ENCODE results near the gene RNASE12. TPM values are rescaled to one million over a fixed set of nuclear protein-coding genes. Genes with fewer than 3 reads are reported as not detected.

The RNASE12 gene
- total and polyA plus RNA-seq, 8 donors = not detected

DNA sequence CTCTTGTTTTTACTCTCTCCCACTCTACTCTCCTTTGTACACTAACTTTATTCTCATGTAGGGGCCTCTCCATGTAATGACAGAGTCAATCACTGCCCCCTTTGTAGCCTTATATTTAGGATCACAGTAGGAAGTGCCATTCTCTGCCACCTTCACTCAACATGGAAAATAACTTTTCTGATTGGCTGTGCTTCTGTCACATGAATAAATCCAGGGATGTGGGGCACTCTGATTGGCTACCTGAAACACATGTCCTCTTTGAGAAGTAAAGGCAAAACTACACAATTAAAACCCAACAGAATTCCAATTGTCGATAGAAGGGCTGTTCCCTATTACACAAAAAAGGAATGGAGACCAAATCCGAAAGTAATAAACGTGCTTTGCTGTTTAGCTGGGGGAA is 30.2 kb downstream of the RNASE12 start, which contains the start of gene RNASE9:
TSS of gene RNASE9 (minus strand) at position 87 of the 400 bp plus-strand sequence.
- Histone ChIP-seq H3K4me3 (no peak within 1 kb of the TSS), H3K9me3 (no peaks in the 10 kb centered on the region), H3K27ac (no peak within 1 kb of the TSS), H3K4me1 (no peaks in the 10 kb centered on the region), H3K27me3 (no peaks in the 10 kb centered on the region), H3K36me3 (no peaks in the 10 kb centered on the region)
- ATAC-seq (no peak), FAIRE-seq (no peak), DNase-seq (no peak)
- TF ChIP-seq, protein P1, sequence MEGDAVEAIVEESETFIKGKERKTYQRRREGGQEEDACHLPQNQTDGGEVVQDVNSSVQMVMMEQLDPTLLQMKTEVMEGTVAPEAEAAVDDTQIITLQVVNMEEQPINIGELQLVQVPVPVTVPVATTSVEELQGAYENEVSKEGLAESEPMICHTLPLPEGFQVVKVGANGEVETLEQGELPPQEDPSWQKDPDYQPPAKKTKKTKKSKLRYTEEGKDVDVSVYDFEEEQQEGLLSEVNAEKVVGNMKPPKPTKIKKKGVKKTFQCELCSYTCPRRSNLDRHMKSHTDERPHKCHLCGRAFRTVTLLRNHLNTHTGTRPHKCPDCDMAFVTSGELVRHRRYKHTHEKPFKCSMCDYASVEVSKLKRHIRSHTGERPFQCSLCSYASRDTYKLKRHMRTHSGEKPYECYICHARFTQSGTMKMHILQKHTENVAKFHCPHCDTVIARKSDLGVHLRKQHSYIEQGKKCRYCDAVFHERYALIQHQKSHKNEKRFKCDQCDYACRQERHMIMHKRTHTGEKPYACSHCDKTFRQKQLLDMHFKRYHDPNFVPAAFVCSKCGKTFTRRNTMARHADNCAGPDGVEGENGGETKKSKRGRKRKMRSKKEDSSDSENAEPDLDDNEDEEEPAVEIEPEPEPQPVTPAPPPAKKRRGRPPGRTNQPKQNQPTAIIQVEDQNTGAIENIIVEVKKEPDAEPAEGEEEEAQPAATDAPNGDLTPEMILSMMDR (IDR thresholded peaks at IDR 0.05) = no peak
- 83 to 90% methylated on average over 3 of the region's 3 CpGs for WGBS, 2 donors
- intact Hi-C loops (cut with DNase I) = no loop called here

DNA sequence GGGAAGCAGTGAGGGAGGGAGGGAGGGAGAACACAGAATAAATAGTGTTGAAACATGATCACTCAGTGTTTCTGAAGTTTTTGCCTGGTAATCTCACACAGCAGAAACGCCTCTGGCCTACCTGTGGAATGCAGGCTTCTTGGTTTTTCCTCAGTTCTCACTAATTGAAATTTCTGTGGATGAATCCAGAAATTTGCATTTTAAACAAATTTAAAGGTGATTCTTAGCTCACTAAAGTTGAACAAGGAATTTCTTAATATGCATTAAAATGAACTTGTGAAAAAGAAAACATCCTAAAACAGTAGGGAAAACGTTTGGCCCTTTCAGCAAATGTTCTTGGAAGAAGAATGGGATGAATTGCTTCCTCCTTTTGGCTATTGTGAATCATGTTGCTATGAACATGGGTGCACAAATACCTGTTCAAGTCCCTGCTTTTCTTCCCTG is 31.7 kb downstream of the RNASE12 start:
- no peaks in the 10 kb centered on the region for H3K27me3 ChIP-seq
- no peak overlapping the region for H3K4me3 ChIP-seq
- DNase-seq = no peak
- no peaks in the 10 kb centered on the region for H3K4me1 ChIP-seq
- WGBS, 2 donors = 46 to 47% methylated on average over 2 of the region's 2 CpGs
- no peak for ATAC-seq
- no peak for FAIRE-seq
- no peaks in the 10 kb centered on the region for H3K9me3 ChIP-seq
- TF ChIP-seq, protein P1 (IDR thresholded peaks at IDR 0.05) = no peak
- intact Hi-C loops (cut with DNase I) = no loop called here
- H3K27ac ChIP-seq = no peak overlapping the region
- H3K36me3 ChIP-seq = no peaks in the 10 kb centered on the region

DNA sequence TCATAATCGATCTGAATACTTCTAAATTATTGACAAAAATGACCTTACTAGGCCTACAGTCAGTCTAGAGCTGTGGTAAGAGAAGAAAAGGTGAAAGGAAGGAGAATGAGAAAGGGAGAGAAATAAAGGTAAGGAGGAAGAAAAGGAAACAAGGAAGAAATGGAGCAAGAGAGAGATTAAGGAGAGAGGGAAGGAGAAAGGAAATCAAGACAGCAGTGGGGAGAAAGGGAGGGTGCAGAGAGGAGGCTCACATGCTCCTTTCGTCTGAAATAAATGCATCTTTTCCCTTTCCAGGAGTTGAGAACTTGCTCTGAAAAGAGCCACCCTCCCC is 34.0 kb downstream of the RNASE12 start:
- H3K27me3 ChIP-seq = no peaks in the 10 kb centered on the region
- no peak overlapping the region for H3K4me3 ChIP-seq
- no peak overlapping the region for H3K27ac ChIP-seq
- intact Hi-C loops (cut with DNase I) = no loop called here
- FAIRE-seq = no peak
- no peaks in the 10 kb centered on the region for H3K36me3 ChIP-seq
- DNase-seq = no peak
- H3K4me1 ChIP-seq = no peaks in the 10 kb centered on the region
- no peaks in the 10 kb centered on the region for H3K9me3 ChIP-seq
- TF ChIP-seq, protein P1 (IDR thresholded peaks at IDR 0.05) = no peak
- 35 to 46% methylated on average over 2 of the region's 2 CpGs for WGBS, 2 donors
- no peak for ATAC-seq

DNA sequence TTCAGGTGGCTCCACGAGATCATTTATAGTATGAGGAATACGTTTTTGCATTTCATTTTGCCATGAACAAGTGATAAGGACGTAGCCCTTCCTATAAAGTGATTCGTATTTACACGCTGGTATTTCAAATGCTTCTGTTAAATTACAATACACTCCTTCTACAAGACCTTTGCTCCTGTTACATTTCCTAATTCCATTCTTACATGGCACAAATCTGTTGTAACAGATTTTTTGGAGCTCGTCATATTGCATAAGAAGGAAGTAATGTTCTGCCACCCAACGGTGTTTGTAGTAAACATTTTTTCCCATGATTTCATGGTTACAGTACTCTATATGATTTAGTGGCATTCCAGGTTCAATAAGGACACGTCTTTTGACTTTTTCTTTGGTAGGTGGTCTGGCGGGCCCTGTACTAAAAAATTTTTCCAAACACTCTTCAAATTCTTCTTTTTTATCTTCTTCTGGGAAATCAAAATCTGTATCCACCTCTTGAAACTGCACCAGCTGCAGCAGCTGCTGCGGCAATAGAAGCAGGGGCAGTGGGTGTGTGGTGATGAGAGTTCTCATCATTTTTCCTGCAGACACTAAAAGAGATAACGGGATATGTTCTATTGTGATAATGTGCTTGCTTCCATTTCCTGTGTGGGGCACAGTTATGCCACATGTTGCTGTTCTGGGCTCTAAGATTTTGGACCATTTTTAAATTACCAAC is 34.5 kb downstream of the RNASE12 start:
- DNase-seq (no peak), FAIRE-seq (no peak), ATAC-seq (no peak)
- Histone ChIP-seq H3K9me3 (no peaks in the 10 kb centered on the region), H3K27me3 (no peaks in the 10 kb centered on the region), H3K4me1 (no peaks in the 10 kb centered on the region), H3K4me3 (no peak overlapping the region), H3K27ac (no peak overlapping the region), H3K36me3 (no peaks in the 10 kb centered on the region)
- 50 to 66% methylated on average over 11 of the region's 11 CpGs for WGBS, 2 donors
- intact Hi-C loops (cut with DNase I) = no loop called here
- TF ChIP-seq, protein P1 (IDR thresholded peaks at IDR 0.05) = no peak

DNA sequence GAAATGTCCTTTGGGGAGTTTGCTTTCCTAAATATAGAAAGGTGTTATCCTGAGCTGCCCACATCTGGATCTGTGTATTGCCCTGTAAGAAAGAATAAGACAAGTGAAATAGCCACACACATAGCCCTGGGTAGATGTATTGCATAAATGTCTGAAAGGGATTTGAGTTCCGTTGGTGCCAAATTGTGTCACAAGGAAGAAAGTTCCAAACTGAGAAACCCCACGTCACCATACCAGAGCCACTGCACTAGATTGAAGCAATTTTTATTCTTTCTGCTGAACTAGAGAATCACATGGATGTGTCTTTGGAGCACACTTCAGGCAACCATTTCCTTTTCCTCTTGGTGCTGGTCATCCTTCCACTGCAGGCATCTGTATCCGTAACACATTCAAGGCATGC is 35.3 kb downstream of the RNASE12 start:
- Histone ChIP-seq H3K27me3 (no peaks in the 10 kb centered on the region), H3K36me3 (no peaks in the 10 kb centered on the region), H3K4me1 (no peaks in the 10 kb centered on the region), H3K27ac (no peak overlapping the region), H3K4me3 (no peak overlapping the region), H3K9me3 (no peaks in the 10 kb centered on the region)
- DNase-seq (no peak), ATAC-seq (no peak), FAIRE-seq (no peak)
- intact Hi-C loops (cut with DNase I) = no loop called here
- 81% methylated on average over 3 of the region's 3 CpGs for WGBS, 2 donors
- TF ChIP-seq, protein P1 (IDR thresholded peaks at IDR 0.05) = no peak
